Activated CD4-positive, alpha-beta T cell treated with anti-CD3 and anti-CD28 coated beads, Interleukin-2, amount 50 U/mL, for 4 hours (primary cell): ENCODE measurements around the gene ADAT3.

Experiments
- DNase-seq, 2 experiments: peaks; one replicate each; pipeline ENCODE4 v3.0.0-alpha.2; 2020

Gene ADAT3

DNA sequence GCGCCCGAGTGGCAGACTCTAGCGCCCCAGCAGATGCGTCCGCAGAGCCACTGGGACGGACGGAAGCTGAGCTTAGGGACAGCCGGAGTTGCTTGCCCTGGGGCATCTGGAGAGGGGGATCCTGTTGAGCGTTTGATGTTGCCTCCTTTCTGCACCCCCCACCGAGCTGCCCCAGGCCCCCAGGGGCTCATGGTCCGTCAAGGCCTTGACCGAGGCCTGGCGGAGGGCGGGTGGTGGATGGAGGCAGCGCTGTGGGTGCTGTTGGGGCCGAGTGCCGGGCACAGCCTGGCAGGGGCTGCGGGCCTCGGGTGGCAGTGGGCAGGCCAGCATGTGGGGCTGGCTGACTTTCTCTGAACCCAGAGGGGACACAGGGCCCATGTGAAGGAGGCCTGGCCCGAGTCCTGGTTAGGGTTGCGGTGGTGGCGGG lies 38.5 kb downstream of the ADAT3 start:
- no peak for DNase-seq

DNA sequence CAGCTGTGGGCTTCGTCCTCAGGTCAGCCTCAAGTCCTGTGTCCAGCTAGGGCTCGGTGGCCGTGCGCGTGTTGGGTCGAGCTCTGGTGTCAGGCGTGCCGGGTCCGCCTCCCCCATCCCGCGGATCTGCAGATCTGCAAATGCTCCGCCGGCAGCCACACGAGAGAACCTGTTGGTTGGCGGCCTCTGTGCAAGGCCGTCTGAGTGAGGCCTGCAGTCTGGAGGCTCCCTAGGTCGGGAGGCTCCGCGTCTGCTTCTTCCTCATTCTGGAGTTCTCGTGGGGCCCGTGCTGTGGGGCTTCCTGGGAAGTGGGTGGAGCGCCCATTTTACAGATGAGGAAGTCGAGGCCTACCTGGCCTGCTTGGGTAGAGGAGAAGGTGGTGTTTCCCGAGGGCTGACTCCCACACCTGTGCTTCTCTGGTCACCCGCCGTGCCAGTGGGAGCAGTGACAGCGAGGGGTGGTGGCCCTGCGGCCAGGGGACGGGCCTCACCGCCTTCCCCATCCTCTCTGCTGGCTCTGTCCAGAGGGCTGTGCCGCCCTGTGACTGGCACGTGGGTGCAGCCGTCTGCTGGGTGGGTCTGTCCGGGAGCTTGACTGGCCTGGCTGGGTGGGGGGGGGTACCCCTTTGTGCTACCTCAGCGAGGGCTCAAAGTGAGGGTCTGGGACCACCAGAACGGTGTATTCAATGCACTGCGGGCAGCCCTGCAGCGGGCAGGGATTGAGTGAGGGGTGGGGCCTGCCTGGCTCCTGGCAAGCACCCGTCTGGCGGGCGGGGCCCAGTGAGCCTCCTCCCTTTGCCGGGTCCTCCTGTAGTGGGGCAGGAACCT lies 39.1 kb downstream of the ADAT3 start:
- DNase-seq: no peak

DNA sequence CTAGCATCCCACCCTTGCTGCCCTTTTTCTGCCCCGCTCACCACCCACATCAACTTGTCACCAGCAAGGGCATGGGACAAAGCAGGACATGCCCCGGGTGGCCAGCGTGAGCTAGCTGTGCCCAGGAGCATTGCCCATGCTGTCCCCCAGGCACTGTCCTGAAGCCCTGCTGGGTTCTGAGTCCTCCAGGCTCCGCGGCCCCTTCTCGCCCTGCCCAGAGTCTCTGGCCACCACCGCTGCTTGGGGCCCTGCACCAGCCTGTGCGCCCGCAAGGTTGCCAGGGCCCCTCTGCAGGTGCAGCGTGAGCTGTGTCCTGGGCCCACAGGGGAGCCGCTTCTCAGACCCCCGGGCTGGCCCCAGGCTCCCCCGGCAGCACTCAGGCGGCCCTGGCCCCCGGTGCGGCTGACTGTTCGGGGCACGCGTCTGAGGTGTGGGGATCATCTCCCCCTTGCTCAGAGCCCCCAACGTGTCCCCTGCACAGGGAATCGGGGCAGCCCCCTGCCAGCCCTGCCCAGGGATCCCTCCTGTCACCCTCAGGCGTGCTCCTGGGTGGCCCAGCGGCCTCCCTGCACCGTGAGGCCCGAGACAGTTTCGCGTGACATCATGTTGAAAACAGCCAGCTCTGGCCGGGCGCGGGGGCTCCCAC lies 39.8 kb downstream of the ADAT3 start:
- DNase-seq: no peak

DNA sequence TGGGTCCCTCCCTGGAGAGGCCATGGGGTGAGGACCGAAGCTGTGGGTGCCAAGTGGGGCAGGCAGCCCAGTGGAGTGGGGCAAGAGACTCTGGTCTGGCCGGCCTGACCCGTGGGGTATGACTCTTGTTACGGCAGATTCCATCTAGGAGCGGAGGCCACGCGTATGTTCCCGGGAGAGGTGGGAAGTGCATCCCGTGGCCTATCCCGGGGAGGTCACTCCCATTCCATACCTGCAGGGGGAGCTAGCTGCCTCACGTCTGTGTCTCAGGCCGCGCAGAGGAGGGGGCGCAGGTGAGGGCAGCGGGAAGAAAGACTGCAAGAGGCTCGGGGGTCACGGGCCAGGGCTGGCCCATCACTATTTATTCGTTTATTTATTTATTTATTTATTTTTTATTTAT lies 40.7 kb downstream of the ADAT3 start:
- peak in 1 of 2 experiments; percentile 21 for DNase-seq

DNA sequence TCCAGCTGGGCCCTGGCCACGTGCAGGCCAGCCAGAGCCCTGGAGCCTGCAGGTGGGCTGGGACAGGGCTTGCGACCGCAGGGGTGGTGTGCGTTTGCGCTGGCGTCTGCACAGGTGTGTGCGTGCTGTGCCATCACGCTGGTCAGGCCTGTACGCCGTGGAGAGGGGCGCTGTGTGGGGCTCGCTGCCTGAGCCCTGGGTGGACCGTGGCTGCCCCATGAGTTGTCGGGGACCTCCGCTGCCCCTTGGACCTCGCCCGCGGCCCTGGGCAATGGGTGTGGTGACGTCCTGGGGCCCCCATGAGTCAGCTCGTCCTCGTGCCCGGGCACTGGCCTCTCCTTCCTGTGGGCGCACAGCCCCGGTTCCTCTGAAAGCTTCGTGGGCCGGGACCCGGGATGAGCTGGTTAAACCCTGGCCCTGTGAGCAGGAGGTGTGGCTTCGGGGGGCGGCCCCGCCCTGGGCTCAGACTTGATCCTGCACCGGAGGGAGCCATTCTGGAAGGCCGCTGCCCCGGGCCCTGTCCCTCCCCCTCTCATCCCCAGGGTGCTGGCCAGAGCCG lies 42.5 kb downstream of the ADAT3 start:
- DNase-seq: no peak

DNA sequence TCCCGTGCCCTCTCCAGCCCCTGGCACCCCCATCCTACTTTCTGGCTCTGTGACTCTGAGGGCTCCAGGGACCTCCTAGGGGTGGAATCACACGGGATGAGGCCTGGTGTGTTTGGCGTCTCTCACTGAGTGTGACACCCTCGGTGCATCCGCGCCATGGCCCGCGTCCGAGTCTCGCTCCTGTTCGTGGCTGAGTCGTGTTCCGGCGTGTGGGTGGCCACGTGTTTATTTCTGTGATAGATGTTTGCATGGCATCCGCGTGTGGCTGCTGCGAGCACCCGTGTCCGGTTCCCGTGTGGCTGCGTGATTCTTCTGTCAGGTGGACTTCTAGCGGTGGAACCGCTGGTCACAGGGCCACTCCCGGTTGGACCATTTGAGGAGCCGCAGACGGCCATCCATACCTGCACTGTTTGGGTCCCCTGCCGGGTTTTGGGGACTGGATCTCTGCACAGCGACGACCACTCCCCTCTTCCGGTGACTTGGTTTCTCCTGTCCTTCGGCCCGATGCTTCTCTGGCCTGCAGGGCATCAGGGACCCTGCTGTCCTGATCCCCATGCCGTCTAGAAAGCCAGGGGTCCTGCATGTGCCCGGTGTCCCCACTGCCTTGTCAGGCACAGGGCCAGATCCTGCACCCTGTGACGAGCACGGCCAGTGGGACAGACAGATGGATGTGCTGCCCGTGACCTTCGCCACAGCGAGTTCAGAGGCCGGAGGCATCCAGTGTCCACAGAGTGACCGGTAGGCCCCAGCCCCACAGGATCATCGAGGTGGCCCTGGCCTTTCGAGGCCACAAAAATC lies 44.3 kb downstream of the ADAT3 start:
- DNase-seq: no peak

DNA sequence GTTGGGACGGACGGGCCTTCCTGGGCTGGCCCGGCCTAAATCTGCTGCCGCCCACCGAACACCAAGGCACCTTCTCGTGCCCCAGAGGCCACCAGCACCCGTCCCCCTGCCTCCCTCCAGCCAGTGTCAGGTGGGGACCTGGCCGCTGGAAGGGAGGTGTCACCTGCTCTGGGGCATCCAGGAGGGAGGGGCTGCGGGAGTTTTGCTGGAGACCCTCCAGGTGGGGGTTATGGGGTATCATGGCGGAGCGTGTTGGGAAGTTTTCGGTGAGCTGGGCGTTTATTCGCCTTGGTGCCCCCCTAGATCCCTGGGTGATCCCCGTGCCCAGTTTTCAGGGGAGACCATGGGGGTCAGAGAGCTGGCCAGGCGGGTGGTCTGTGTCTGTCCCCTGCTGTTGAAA lies 45.4 kb downstream of the ADAT3 start:
- no peak for DNase-seq

DNA sequence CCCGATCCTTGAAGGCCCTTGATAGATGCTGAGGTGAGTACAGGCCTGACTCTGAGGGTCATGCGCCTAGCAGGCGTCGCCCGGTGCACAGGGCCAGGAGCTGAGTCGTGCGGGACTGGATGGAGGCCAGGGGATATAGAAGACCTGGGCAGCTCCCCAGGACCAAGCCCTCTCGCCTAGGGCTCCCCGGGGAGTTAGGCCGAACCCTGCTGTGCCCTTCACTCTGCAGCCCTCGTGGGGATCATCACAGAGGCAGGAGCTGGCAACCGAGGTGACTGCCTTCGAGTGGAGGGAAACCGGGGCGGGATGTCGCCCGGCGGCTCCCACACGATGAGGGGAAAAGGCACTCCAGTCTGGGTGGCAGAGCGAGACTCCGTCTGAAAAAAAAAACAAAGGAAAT lies 47.4 kb downstream of the ADAT3 start:
- DNase-seq: no peak

DNA sequence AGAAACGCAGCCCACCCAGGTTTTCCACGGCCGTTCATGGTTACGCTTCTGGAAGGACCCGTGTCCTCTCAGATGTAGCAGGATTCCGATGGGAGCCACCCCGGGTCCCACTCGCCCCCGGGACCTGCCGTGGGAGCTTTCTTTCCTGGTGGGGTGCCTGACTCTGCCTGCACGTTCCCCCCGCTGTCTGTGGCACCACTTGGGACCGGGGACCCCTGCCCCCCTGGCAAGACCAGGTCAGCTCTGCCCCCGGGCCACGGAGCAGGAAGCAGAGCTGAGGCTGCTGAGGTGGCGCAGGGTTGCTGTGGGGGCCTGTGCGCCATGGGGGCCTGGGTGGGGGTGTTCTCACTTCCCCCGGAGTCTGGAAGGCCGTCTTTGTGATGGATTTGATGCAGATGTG lies 47.8 kb downstream of the ADAT3 start:
- DNase-seq: no peak

DNA sequence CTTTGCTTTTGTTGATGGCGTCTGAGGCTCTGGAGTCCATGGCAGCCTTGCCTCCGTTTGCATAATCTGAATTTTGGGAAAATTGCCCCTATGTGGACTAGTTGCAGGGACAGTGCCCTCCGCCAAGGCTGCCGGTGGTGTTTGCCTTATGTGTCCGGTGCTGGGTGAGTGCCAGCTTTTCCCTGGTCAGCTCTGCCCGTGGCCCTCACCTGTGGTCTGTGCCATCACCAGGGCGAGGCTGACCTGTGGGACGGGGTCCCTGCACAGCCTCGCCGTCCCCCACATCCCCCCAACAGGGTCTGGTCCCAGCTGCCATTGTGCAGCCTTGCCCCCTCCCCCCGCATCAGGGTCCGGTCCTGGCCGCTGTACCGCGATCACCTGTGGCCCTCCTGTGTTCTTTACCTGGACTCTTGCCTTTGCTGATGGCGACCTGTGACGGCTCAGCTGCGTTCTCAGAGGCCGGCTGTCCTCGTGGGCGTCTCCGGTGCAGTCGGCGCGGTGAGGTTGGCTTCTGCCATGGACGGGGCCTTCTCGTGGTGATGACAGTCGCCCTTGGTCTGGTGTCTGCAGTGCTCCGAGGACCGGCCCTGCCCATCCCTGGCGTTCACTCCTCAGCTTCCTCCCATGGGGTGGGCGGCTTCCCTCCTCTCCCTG lies 48.4 kb downstream of the ADAT3 start:
- no peak for DNase-seq

DNA sequence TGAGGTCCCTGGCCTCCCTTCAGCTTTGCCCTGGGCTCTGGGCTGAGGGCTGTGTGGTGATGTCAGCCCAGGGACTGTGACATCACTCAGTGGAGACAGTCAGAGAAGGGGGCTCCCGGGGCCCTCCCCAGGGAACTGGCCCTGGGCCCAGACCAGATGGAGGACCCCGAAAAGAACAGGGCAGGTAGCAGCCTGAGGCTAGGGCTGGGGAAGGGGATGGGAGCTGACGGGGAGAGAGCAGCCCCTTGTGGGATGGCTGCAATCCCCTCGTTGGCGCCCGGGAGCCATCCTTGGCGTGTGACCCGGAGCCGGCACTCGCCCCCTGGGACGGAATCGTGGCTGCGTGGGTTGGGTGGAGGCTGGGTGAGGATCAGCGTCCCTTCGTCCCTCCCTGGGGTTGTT lies 49.3 kb downstream of the ADAT3 start:
- DNase-seq: no peak

DNA sequence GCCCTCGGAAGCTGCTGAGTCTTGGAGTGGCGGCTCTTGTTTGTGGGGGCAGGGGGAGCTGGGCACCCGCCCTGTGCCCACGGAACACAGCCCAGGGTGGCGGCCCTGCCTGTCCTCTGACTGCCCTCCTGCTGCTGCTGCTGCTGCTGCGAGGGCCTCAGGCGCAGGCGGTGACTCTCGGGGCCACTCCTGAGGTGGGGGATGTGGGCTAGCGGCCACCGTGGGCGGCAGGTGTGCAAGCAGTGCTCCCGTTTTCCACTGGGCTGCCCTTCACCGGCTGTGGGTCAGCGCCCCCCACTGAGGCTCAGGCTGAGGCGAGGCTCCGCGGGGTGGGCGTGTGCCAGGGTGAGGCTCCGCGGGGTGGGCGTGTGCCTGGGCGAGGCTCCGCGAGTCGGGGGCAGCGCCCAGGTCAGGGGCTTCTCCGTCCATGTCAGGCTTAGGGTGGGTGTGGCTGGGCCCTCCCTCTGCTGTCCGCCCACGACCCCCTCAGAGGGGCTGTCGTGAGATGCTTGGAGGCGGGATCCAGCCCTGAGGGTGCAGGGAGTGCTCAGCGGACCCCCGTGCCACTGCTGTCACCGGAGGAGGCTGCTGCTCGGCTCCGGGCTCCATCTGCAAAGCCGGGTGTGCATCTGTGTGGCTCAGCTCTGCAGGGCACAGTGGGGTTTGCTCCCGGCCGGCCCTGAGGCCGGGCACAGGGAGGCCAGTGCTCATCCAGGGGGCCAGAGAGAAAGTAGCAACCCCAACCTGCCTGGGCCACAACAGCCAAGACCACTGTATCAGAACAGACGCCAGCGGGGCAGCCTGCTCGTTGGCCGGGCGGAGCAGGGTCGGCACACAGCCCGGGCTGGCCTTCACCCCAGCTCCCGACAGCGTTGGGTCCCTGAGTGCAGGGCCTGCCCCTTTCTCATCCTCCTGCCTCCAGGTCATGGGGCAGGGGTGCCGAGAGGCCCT lies 50.2 kb downstream of the ADAT3 start:
- no peak for DNase-seq

DNA sequence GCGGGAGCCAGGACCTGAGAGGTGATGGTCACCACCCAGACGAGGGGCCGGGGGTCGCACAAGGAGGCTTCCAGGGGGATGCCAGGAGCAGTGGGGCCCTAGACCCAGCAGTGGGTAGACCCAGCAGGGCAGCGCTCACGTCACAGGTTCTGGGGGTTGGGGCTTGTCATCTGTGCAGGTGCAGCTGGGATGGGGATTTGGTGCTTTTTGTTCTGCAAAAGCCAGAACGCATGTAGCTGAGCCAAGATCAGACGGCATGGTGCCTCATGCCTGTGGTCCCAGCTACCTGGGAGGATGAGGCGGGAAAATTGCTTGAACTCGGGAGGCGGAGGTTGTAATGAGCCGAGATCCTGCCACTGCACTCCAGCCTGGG lies 50.9 kb downstream of the ADAT3 start:
- DNase-seq: no peak

DNA sequence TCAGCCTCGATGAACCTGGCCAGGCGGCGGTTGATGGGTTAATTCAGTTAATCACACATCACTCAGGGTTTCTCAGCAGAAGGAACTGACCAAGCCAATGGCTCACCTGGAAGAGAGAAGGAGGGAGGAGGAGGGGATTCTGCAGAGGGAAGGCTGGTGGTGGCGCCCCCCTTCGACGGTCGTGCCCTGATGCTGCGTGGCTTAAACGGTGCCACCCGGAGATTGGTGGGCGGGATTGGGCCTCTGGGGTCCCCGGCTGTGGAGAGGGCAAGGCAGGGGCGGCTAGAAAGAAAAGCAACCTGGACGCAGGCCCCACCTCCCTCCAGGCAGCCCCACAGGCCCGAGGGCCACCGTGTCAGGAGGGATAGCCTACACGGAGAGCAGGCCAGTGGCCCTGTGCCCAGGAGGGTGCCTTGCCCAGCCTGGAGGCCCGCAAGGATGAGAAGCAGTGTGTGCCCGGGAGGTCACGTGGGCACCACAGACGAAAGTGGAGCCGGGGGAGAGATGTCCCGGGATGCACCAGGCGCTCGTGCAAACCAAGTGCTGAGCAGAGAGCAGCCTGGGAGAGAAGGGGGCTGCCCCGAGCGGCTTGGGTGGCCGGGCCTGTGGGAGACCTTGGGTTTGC lies 51.8 kb downstream of the ADAT3 start:
- DNase-seq: no peak

DNA sequence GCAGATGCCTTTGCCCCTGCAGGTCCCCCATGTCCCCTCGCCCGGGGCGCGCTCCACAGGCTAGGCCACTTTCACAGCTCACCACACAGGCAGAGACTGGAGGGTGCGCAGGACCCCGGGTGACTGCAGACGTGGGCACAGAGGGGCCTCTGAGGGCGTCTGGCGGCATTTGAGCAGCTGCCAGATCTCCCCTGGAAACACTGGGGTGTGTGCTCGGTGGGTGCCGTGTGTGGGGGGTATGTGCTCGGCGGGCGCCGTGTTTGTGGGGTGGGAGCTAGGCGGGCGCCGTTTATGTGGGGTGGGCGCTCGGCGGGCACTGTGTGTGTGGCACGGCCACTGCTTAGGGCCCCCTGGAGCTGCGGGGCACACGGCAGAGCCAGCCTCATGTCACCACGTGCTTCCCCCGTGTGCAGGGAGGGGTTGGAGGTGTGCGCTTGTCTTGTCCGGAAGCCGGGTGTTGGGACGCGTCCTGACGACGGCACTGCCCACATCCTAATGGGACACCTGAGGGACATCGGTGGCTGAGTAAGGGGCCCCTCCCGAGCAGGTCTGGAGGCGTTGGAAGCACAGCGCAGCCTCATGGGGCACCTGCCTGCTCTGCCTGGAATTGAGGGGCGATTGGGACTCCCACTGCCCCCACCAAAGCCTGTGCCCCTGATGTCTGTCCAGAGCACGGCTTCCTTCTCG lies 52.5 kb downstream of the ADAT3 start:
- DNase-seq: no peak

DNA sequence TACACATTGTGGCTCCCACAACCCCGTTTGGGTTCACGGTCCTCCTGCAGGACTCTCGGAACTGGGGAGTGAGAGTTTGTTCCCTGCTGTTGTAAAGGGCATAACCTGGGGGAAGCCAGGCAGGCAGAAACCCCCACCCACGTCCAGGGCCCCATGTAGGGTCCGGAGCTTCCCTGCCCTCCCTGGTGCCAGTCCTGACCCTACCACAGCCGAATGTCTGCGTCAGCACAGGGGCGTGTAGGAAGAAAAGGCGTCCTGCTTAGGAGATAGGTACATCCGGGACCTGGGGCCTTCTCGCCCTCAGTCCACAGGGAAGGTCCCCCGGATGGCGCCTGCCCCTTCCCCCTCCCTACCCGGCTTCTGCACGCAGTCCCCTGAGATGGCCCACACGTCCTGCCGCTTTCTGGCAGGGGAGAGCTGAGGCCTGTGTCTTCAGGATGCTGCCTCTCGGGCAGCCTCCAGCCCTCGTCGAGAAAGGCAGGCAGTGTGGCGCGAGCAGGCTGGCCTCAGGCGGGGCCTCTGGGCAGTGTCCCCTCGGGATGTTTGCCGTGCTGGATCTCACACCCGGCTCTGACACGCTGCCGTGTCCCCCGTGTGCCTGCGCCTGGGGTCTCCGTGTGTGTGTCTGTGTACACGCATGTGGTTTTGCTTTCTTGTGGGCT lies 54.9 kb downstream of the ADAT3 start:
- no peak for DNase-seq

DNA sequence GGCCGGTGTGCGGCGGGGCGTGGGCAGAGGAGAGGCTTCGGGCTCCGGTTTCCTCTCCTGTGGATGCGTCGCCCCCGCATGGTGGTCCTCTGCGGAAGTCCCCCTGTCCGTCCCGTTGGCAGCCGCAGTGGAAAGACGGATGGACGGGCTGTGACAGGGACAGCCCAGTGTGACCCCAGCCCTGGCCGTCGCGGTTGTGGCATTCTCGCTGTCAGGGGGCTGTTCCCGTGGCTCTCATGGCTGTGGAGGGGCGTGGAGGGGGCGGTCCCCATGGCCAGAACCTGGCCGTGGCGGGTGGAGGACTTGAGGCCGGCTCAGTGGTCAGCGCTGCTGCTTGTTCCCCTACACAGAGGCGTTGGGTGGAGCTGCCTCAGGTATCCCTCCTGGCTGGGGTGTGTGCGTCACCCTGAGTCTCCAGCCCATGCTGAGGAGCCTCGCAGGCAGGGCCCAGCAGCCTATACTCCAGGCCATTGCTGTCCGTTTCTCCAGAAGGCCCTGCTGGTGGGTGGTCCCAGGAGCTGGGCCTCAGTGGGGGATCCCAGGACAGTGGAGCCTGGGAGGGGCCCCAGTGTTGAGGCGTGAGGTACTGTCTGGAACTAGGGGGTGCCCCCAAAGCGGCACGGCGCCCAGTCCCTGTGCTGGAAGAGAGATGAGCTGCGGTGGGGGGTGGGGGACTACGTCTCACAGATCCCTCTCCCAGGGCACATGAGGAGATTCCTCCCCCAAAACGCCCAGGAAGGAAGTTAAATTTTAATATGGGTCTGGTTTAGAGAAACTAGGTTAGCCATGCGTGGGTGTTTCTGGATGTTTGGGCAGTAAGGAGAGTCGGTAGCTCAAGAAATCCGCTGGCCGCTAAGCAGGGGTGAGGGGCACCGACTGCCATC lies 56.0 kb downstream of the ADAT3 start:
- no peak for DNase-seq

DNA sequence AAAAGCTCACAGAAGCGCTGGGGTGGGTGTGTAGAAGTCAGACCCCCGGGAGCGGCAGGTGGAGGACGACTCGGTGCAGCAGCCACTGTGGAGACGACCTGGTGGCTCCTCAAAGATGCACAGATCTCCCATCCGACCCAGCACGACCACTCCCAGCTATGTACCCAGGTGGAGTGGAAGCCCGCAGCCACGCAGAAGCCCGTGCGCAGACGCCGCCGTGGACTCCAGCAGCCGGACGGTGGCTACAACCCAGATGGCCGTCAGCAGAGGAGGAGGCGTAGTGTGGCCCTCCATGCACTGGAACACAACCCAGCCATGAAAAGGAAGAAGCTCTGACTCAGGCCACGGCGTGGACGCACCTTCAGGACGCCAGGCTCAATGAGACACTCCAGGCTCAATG lies 57.5 kb downstream of the ADAT3 start:
- DNase-seq: no peak
